Hepatocyte (in vitro differentiated cells): ENCODE results near the gene SYCE1L. TPM values are rescaled to one million over a fixed set of nuclear protein-coding genes. Genes with fewer than 3 reads are reported as not detected.

ENCODE experiments used
- DNase-seq: peaks from one replicate; pipeline ENCODE4 v3.0.0-alpha.2; 2016; ENCODE audit warnings: low spot score
- H2AFZ ChIP-seq: fragments of 200-600 bp; sonication (generic); 2 replicates; pipeline ENCODE4 v1.6.0; 2016; ENCODE audit warnings: antibody characterized with exemption, mild to moderate bottlenecking
- H3K27ac ChIP-seq: fragments of 200-600 bp; sonication (generic); 2 replicates; pipeline ENCODE4 v1.5.1; 2016; ENCODE audit warnings: mild to moderate bottlenecking
- H3K27me3 ChIP-seq: fragments of 200-600 bp; sonication (generic); 2 replicates; pipeline ENCODE4 v1.6.1; 2016
- H3K36me3 ChIP-seq: fragments of 200-600 bp; sonication (generic); replicated peaks from 2 replicates; pipeline ENCODE4 v1.5.1; 2016; ENCODE audit warnings: low read depth; ENCODE audit not compliant: insufficient read depth
- H3K4me1 ChIP-seq: fragments of 200-600 bp; sonication (generic); 2 replicates; pipeline ENCODE4 v1.5.1; 2016; ENCODE audit warnings: mild to moderate bottlenecking, moderate library complexity; ENCODE audit not compliant: insufficient read depth
- H3K4me2 ChIP-seq: fragments of 200-600 bp; sonication (generic); 2 replicates; pipeline ENCODE4 v1.6.0; 2016
- H3K4me3 ChIP-seq: fragments of 200-600 bp; sonication (generic); 2 replicates; pipeline ENCODE4 v1.5.1; 2016; ENCODE audit warnings: mild to moderate bottlenecking
- H3K79me2 ChIP-seq: fragments of 200-600 bp; sonication (generic); 2 replicates; pipeline ENCODE4 v1.6.0; 2017; ENCODE audit warnings: mild to moderate bottlenecking
- H3K9me2 ChIP-seq: fragments of 200-600 bp; sonication (generic); replicated peaks from 2 replicates; pipeline ENCODE4 v1.6.0; 2017; ENCODE audit warnings: mild to moderate bottlenecking; ENCODE audit not compliant: insufficient read depth
- H3K9me3 ChIP-seq: fragments of 200-600 bp; sonication (generic); 2 replicates; pipeline ENCODE4 v1.5.1; 2016; ENCODE audit warnings: low read depth, mild to moderate bottlenecking
- H4K20me1 ChIP-seq: fragments of 200-600 bp; sonication (generic); 2 replicates; pipeline ENCODE4 v1.6.0; 2016; ENCODE audit warnings: mild to moderate bottlenecking; ENCODE audit not compliant: insufficient read depth, poor library complexity, severe bottlenecking
- EZH2 ChIP-seq: fragments of 200-600 bp; sonication (generic); IDR thresholded peaks from 2 replicates; pipeline ENCODE4 v1.6.1; 2016; ENCODE audit warnings: antibody characterized with exemption, mild to moderate bottlenecking, borderline replicate concordance
- EZH2phosphoT487 ChIP-seq: fragments of 200-600 bp; sonication (generic); IDR thresholded peaks from one replicate; pipeline ENCODE4 v1.6.1; 2018; ENCODE audit warnings: antibody characterized with exemption, mild to moderate bottlenecking, low read depth, moderate library complexity; ENCODE audit not compliant: unreplicated experiment, severe bottlenecking
- WGBS: methylation state at CpG from one replicate; pipeline ENCODE4 v1.1.6; 2016; ENCODE audit warnings: low lambda C conversion rate; ENCODE audit errors: missing lambda C conversion rate; 5-methylcytosine and 5-hydroxymethylcytosine counted together
- polyA plus RNA-seq: library from polyadenylated mRNA; unstranded; fragments of >200 nt; fragmentation: Nextera tagmentation; extraction: Ambion mirVana; gene quantifications from 2 replicates; pipeline ENCODE4 v1.2.1, GENCODE V29; 2016
- total RNA-seq: library from RNA; depleted of rRNA; stranded (reverse); fragments of >200 nt; gene quantifications from 2 replicates; pipeline ENCODE4 v1.2.3, GENCODE V29; 2014
- TF ChIP-seq, protein P1 (sequence below): fragments of 200-600 bp; sonication (generic); IDR thresholded peaks from 2 replicates; pipeline ENCODE4 v1.5.1; 2016; ENCODE audit warnings: antibody characterized with exemption, mild to moderate bottlenecking; ENCODE audit not compliant: poor library complexity

Gene SYCE1L
- total and polyA plus RNA-seq, 2 experiments from 2014 or later: 2.6 to 8.2 TPM

DNA sequence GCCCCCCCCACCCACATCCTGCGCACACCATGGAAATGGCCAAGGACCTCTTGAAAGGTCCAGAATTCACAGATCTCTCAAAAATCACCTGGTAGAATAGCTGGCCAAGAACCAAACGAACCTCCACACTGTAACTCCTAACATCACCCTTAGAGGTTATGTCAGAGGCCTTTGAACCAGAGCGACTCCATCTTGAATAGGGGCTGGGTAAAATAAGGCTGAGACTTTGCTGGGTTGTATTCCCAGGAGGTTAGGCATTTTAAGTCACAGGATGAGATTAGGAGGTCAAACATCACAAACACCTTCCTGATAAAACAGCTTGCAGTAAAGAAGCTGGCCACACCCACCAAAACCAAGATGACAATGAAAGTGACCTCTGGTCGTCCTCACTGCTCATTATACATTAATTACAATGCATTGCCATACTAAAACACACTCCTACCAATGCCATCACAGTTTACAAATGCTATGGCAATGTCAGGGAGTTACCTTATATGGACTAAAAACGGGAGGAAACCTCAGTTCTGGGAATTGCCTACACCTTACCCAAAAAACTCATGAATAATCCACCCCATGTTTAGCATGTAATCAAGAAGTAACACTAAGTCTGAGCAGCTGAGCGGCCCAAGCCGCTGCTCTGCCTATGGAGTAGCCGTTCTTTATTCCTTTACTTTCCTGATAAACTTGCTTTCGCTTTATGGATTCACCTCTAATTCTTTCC, 34.8 kb downstream of the SYCE1L start:
- Histone ChIP-seq H3K4me2 (no peak overlapping the region), H3K9me3 (no peaks in the 10 kb centered on the region), H3K36me3 (no peaks in the 10 kb centered on the region), H3K9me2 (no peaks in the 10 kb centered on the region), H3K4me3 (no peak overlapping the region), H3K79me2 (no peaks in the 10 kb centered on the region), H3K27ac (no peak overlapping the region), H4K20me1 (no peaks in the 10 kb centered on the region), H2AFZ (no peak overlapping the region), H3K4me1 (no peaks in the 10 kb centered on the region), H3K27me3 (no peaks in the 10 kb centered on the region)
- TF ChIP-seq EZH2phosphoT487: no peak
- TF ChIP-seq, protein P1, sequence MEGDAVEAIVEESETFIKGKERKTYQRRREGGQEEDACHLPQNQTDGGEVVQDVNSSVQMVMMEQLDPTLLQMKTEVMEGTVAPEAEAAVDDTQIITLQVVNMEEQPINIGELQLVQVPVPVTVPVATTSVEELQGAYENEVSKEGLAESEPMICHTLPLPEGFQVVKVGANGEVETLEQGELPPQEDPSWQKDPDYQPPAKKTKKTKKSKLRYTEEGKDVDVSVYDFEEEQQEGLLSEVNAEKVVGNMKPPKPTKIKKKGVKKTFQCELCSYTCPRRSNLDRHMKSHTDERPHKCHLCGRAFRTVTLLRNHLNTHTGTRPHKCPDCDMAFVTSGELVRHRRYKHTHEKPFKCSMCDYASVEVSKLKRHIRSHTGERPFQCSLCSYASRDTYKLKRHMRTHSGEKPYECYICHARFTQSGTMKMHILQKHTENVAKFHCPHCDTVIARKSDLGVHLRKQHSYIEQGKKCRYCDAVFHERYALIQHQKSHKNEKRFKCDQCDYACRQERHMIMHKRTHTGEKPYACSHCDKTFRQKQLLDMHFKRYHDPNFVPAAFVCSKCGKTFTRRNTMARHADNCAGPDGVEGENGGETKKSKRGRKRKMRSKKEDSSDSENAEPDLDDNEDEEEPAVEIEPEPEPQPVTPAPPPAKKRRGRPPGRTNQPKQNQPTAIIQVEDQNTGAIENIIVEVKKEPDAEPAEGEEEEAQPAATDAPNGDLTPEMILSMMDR: no peak
- no peak for TF ChIP-seq EZH2
- DNase-seq: no peak
- WGBS: 81% methylated on average over 9 of the region's 9 CpGs

DNA sequence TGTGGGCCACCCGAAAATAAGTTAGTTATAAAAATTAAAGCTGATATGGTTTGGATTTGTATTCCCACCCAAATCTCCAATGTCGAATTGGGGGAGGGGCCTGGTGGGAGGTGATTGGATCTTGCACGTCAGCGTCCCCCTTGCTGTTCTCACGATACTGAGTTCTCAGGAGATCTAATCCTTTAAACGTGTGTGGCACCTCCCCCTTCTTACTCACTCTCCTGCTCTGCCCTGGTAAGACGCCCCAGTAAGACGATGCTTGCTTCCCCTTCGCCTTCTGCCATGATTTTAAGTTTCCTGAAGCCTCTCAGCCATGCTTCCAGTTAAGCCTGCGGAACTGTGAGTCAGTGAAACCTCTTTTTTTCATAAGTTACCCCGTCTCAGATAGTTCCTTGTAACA, 35.4 kb downstream of the SYCE1L start:
- no peak for DNase-seq
- 50% methylated on average over 11 of the region's 11 CpGs for WGBS
- H3K4me1 ChIP-seq: no peaks in the 10 kb centered on the region
- H3K9me2 ChIP-seq: no peaks in the 10 kb centered on the region
- H3K4me2 ChIP-seq: no peak overlapping the region
- no peaks in the 10 kb centered on the region for H4K20me1 ChIP-seq
- H3K79me2 ChIP-seq: no peaks in the 10 kb centered on the region
- H2AFZ ChIP-seq: no peak overlapping the region
- no peaks in the 10 kb centered on the region for H3K9me3 ChIP-seq
- H3K27ac ChIP-seq: no peak overlapping the region
- TF ChIP-seq, protein P1: no peak
- no peak for TF ChIP-seq EZH2phosphoT487
- no peak for TF ChIP-seq EZH2
- H3K36me3 ChIP-seq: no peaks in the 10 kb centered on the region
- H3K4me3 ChIP-seq: no peak overlapping the region
- H3K27me3 ChIP-seq: no peaks in the 10 kb centered on the region

DNA sequence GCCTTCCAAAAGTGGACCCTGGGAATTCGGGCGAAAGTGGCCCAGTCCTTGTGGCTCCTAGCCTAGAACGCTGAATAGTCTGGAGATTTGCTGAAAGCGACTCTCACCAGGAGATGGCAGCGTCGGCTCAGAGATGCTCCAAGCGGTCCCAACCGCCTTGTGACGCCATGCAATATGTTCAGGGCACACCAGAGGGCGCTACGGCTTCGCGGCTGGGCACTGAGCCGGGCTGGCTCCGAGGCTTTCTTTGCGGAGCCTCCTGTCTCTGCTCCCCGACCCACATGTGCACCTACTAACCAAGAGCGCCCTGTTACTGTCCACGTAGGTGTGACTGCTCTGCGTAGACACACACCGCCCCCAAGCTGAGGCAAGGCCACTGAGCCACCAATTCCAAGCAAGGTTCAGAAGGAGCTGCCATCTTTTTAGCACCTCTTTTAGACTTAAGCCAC, 36.9 kb downstream of the SYCE1L start:
- Histone ChIP-seq H3K9me3 (no peaks in the 10 kb centered on the region), H2AFZ (no peak overlapping the region), H3K27me3 (no peaks in the 10 kb centered on the region), H3K4me1 (no peaks in the 10 kb centered on the region), H3K4me3 (no peak overlapping the region), H3K4me2 (peak overlapping the region; percentile 87), H3K79me2 (no peaks in the 10 kb centered on the region), H4K20me1 (no peaks in the 10 kb centered on the region), H3K27ac (no peak overlapping the region), H3K36me3 (no peaks in the 10 kb centered on the region), H3K9me2 (no peaks in the 10 kb centered on the region)
- 2% methylated on average over 21 of the region's 21 CpGs for WGBS
- TF ChIP-seq, protein P1: peak; percentile 100
- no peak for TF ChIP-seq EZH2
- DNase-seq: peak; percentile 93
